ENCODE measurements around the gene COL25A1. TPM values are rescaled to one million over a fixed set of nuclear protein-coding genes. Genes with fewer than 3 reads are reported as not detected.
"Not testable (repeated sequence)": the region's sequence is repeated elsewhere in the genome, so short reads cannot be mapped to it uniquely, and the experiment has no call there.

Gene COL25A1
- polyA plus RNA-seq, 1 donor, result 2.5 TPM

DNA sequence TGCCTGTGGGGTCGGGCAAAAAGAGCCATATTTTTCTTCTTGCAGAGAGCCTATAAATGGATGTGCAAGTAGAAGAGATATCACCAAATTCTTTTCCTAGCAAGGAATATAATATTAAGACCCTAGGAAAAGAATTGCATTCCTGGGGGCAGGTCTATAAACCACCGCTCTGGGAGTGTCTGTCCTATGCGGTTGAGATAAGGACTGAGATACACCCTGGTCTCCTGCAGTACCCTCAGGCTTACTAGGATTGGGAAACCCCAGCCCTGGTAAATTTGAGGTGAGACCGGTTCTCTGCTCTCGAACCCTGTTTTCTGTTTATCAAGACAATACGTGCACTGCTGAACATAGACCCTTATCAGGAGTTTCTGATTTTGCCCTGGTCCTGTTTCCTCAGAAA is 280.8 kb downstream of the COL25A1 start:
- whole genome bisulfite sequencing (ENCODE audit: insufficient coverage, low lambda C conversion rate), result 100% methylated on average over 1 of the region's 6 CpGs

DNA sequence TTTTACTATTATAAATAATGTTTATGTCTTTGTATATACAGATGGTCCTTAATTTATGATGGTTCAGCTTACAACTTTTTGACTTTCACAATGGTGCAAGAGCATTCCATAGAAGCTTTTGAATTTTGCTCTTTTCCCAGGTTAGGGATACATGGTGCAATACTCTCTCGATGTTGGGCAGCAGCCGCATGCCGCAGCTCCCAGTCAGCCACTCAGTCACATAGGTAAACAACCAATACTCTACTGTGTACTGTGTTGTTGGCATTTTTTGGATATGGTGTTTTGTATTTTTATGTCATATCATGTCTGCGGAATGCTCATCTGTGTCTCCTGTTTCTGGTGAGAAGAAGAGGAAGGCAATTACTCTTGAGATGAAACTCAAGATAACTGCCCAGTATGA is 281.6 kb downstream of the COL25A1 start:
- H3K4me1 ChIP-seq (ENCODE audit: control insufficient read depth, insufficient read depth, low read length), result no peaks in the 10 kb centered on the region
- WGBS (ENCODE audit: insufficient coverage, low lambda C conversion rate), result no CpG with 5 or more reads among the region's 4 CpGs
- peaks cover 9% of the 10 kb centered on the region for H3K9me3 ChIP-seq (ENCODE audit: control insufficient read depth, low read depth, low read length)
- no peak for DNase-seq
- H3K27me3 ChIP-seq (ENCODE audit: control insufficient read depth, insufficient read depth, low read length), result no peaks in the 10 kb centered on the region
- H3K27ac ChIP-seq (ENCODE audit: low read length), result no peak overlapping the region
- no peaks in the 10 kb centered on the region for H3K36me3 ChIP-seq (ENCODE audit: control insufficient read depth, insufficient read depth, low read length)
- H3K4me3 ChIP-seq (ENCODE audit: low read length), result no peak overlapping the region

More for the DNA sequence above, 280.8 kb downstream of the COL25A1 start:
- not testable (repeated sequence) for H3K36me3 ChIP-seq (ENCODE audit: control insufficient read depth, insufficient read depth, low read length); H3K4me1 ChIP-seq (ENCODE audit: control insufficient read depth, insufficient read depth, low read length); H3K27ac ChIP-seq (ENCODE audit: low read length); H3K9me3 ChIP-seq (ENCODE audit: control insufficient read depth, low read depth, low read length); H3K27me3 ChIP-seq (ENCODE audit: control insufficient read depth, insufficient read depth, low read length); H3K4me3 ChIP-seq (ENCODE audit: low read length); DNase-seq

GRCh38 chr4:109016200-109016599 is 286.3 kb downstream of the COL25A1 start:
- no CpG with 5 or more reads among the region's 5 CpGs for WGBS (ENCODE audit: insufficient coverage, low lambda C conversion rate)

GRCh38 chr4:109015413-109015810 is 287.0 kb downstream of the COL25A1 start:
- DNase-seq, result no peak
- Histone ChIP-seq H3K9me3 (ENCODE audit: control insufficient read depth, low read depth, low read length) (peaks cover 14% of the 10 kb centered on the region), H3K27ac (ENCODE audit: low read length) (no peak overlapping the region), H3K4me1 (ENCODE audit: control insufficient read depth, insufficient read depth, low read length) (no peaks in the 10 kb centered on the region), H3K4me3 (ENCODE audit: low read length) (no peak overlapping the region), H3K27me3 (ENCODE audit: control insufficient read depth, insufficient read depth, low read length) (no peaks in the 10 kb centered on the region), H3K36me3 (ENCODE audit: control insufficient read depth, insufficient read depth, low read length) (no peaks in the 10 kb centered on the region)
- WGBS (ENCODE audit: insufficient coverage, low lambda C conversion rate), result 25% methylated on average over 2 of the region's 2 CpGs

More at GRCh38 chr4:109016200-109016599, 286.3 kb downstream of the COL25A1 start:
- H3K36me3 ChIP-seq (ENCODE audit: control insufficient read depth, insufficient read depth, low read length), result no peaks in the 10 kb centered on the region
- no peak overlapping the region for H3K27ac ChIP-seq (ENCODE audit: low read length)
- DNase-seq, result no peak
- peaks cover 14% of the 10 kb centered on the region for H3K9me3 ChIP-seq (ENCODE audit: control insufficient read depth, low read depth, low read length)
- no peaks in the 10 kb centered on the region for H3K4me1 ChIP-seq (ENCODE audit: control insufficient read depth, insufficient read depth, low read length)
- H3K27me3 ChIP-seq (ENCODE audit: control insufficient read depth, insufficient read depth, low read length), result no peaks in the 10 kb centered on the region
- H3K4me3 ChIP-seq (ENCODE audit: low read length), result no peak overlapping the region

DNA sequence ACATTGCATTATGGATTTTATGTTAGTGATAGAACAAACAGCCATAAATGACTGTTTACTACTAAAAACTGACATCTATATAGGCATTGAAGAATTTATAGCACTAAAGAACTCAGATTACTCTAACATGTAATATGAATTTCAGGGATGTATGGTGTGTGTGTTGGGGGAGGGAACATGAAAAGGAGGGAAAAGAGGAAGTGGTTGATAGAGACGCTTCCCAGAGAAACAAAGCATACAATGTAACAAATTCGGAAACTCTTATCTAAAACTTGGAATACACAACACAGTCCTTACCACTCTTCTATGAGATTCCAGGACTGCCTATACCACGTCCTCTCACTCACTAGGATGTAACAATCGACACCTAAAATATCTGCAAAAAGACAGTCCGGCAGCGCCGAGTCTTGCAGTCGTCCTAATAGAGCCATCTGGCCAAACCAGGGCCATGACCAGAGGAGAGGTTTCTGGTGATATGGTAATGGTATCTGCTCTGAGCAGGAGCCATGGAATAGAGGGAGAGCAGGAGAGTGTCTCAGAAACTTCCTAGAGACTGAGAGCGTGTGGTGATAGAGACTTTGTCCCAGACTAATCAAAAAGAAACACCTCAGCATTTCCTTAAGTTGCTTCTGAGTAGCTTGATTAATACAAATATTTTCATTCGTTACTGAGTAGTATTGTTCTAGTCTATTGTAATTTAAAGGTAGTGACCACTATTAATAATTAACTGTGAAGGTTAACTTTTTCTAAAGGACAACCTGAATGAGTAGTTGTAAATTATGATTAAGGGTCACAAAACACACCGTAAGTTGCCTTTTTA is 287.7 kb downstream of the COL25A1 start:
- H3K27ac ChIP-seq (ENCODE audit: low read length), result peak overlapping the region; percentile 36
- 50% methylated on average over 1 of the region's 11 CpGs for WGBS (ENCODE audit: insufficient coverage, low lambda C conversion rate)
- H3K27me3 ChIP-seq (ENCODE audit: control insufficient read depth, insufficient read depth, low read length), result no peaks in the 10 kb centered on the region
- peaks cover 14% of the 10 kb centered on the region for H3K9me3 ChIP-seq (ENCODE audit: control insufficient read depth, low read depth, low read length)
- DNase-seq, result peak; percentile 38 to 45
- H3K4me3 ChIP-seq (ENCODE audit: low read length), result no peak overlapping the region
- H3K4me1 ChIP-seq (ENCODE audit: control insufficient read depth, insufficient read depth, low read length), result no peaks in the 10 kb centered on the region
- H3K36me3 ChIP-seq (ENCODE audit: control insufficient read depth, insufficient read depth, low read length), result no peaks in the 10 kb centered on the region

DNA sequence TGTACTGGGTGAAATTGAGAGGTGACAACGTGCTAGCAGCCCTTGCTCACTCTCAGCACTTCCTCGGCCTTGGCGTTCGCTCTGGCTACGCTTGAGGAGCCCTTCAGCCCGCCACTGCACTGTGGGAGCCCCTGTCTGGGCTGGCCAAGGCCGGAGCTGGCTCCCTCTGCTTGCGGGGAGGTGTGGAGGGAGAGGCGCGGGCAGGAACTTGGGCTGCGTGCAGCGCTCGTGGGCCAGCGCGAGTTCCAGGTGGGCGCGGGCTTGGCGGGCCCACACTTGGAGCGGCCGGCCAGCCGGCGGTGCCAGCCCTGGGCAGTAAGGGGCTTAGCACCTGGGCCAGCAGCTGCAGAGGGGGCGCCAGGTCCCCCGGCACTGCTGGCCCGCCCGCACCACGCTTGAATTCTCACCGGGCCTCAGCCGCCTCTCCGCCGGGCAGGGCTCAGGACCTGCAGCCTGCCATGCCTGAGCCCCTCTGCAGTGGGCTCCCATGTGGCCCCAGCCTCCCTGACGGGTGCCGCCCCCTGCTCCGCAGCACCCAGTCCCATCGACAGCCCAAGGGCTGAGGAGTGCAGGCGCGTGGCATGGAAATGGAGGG is 290.1 kb downstream of the COL25A1 start:
- no peak overlapping the region for H3K4me3 ChIP-seq (ENCODE audit: low read length)
- no peaks in the 10 kb centered on the region for H3K27me3 ChIP-seq (ENCODE audit: control insufficient read depth, insufficient read depth, low read length)
- no peak overlapping the region for H3K27ac ChIP-seq (ENCODE audit: low read length)
- H3K36me3 ChIP-seq (ENCODE audit: control insufficient read depth, insufficient read depth, low read length), result no peaks in the 10 kb centered on the region
- no peaks in the 10 kb centered on the region for H3K4me1 ChIP-seq (ENCODE audit: control insufficient read depth, insufficient read depth, low read length)
- no peak for DNase-seq
- WGBS (ENCODE audit: insufficient coverage, low lambda C conversion rate), result no CpG with 5 or more reads among the region's 37 CpGs
- H3K9me3 ChIP-seq (ENCODE audit: control insufficient read depth, low read depth, low read length), result peaks cover 14% of the 10 kb centered on the region

DNA sequence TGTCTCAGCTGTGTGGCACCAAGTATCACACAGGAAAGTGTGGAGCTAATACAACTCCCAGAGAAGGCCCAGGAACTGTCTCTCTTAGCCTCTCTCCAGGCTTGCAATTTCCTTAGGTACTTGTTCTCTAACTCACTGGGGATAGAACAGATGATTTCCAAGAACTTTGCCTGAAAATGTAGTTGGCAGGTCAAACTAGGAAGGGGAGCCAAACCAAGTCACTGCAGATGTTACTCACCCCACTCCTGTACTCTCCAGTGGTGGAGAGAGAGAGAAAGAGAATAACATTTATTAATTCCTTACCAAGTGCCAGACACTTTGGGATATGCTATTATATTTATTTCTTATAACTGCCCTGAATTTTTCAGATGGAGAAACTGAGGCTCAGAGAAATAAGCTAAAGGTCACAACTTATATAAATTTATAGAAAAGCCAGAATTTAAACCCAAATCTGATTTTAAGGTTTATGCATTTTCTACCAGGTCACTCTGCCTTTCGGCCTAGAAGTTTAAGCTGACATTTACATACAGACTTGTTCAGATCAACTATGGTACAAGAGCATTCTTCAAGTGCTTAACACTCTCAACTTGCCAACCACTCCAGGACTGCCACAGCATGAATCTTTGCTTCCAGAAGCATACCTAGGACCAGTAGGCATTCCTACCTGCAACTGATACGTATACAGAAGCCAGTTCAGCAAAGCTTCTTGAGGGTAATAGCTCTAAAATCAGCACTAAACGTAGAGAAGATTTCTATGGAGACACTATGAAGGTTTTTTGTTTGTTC is 291.0 kb downstream of the COL25A1 start:
- 40% methylated on average over 1 of the region's 3 CpGs for WGBS (ENCODE audit: insufficient coverage, low lambda C conversion rate)
- no peaks in the 10 kb centered on the region for H3K4me1 ChIP-seq (ENCODE audit: control insufficient read depth, insufficient read depth, low read length)
- H3K27me3 ChIP-seq (ENCODE audit: control insufficient read depth, insufficient read depth, low read length), result no peaks in the 10 kb centered on the region
- H3K27ac ChIP-seq (ENCODE audit: low read length), result no peak overlapping the region
- no peak for DNase-seq
- H3K4me3 ChIP-seq (ENCODE audit: low read length), result no peak overlapping the region
- H3K9me3 ChIP-seq (ENCODE audit: control insufficient read depth, low read depth, low read length), result peaks cover 11% of the 10 kb centered on the region
- no peaks in the 10 kb centered on the region for H3K36me3 ChIP-seq (ENCODE audit: control insufficient read depth, insufficient read depth, low read length)

GRCh38 chr4:109010521-109010920 is 291.9 kb downstream of the COL25A1 start:
- Histone ChIP-seq H3K9me3 (ENCODE audit: control insufficient read depth, low read depth, low read length) (peaks cover 4% of the 10 kb centered on the region), H3K4me3 (ENCODE audit: low read length) (no peak overlapping the region), H3K27me3 (ENCODE audit: control insufficient read depth, insufficient read depth, low read length) (no peaks in the 10 kb centered on the region), H3K27ac (ENCODE audit: low read length) (no peak overlapping the region), H3K36me3 (ENCODE audit: control insufficient read depth, insufficient read depth, low read length) (no peaks in the 10 kb centered on the region), H3K4me1 (ENCODE audit: control insufficient read depth, insufficient read depth, low read length) (no peaks in the 10 kb centered on the region)
- WGBS (ENCODE audit: insufficient coverage, low lambda C conversion rate), result 17% methylated on average over 1 of the region's 2 CpGs
- DNase-seq, result no peak

GRCh38 chr4:109009909-109010308 is 292.5 kb downstream of the COL25A1 start:
- Histone ChIP-seq H3K36me3 (ENCODE audit: control insufficient read depth, insufficient read depth, low read length) (no peaks in the 10 kb centered on the region), H3K4me3 (ENCODE audit: low read length) (no peak overlapping the region), H3K27ac (ENCODE audit: low read length) (no peak overlapping the region), H3K27me3 (ENCODE audit: control insufficient read depth, insufficient read depth, low read length) (no peaks in the 10 kb centered on the region), H3K4me1 (ENCODE audit: control insufficient read depth, insufficient read depth, low read length) (no peaks in the 10 kb centered on the region), H3K9me3 (ENCODE audit: control insufficient read depth, low read depth, low read length) (peaks cover 4% of the 10 kb centered on the region)
- DNase-seq, result peak in 1 of 2 donors; percentile 12
- WGBS (ENCODE audit: insufficient coverage, low lambda C conversion rate), result no CpG with 5 or more reads among the region's 1 CpG

GRCh38 chr4:109007976-109008375 is 294.5 kb downstream of the COL25A1 start:
- no CpG with 5 or more reads among the region's 2 CpGs for WGBS (ENCODE audit: insufficient coverage, low lambda C conversion rate)
- no peak for DNase-seq

More at GRCh38 chr4:109007976-109008375, 294.5 kb downstream of the COL25A1 start:
- Histone ChIP-seq H3K9me3 (ENCODE audit: control insufficient read depth, low read depth, low read length) (peaks cover 4% of the 10 kb centered on the region), H3K36me3 (ENCODE audit: control insufficient read depth, insufficient read depth, low read length) (no peaks in the 10 kb centered on the region), H3K4me3 (ENCODE audit: low read length) (no peak overlapping the region), H3K27ac (ENCODE audit: low read length) (no peak overlapping the region), H3K4me1 (ENCODE audit: control insufficient read depth, insufficient read depth, low read length) (no peaks in the 10 kb centered on the region), H3K27me3 (ENCODE audit: control insufficient read depth, insufficient read depth, low read length) (no peaks in the 10 kb centered on the region)

Data from large intestine (tissue), 3 donors.